Measurements from ENCODE around the gene TEX11. TPM values are rescaled to one million over a fixed set of nuclear protein-coding genes. Genes with fewer than 3 reads are reported as not detected.

Gene TEX11
- total RNA-seq (2022; extraction: Qiagen RNA extraction; ENCODE audit: low read depth) = not detected in 5 replicates

GRCh38 chrX:70908541-70908940 lies at the start of gene TEX11:
TSS of gene TEX11 (minus strand) at chrX:70908711. CDS start at chrX:70907789, 922 bp downstream.

Other genes starting within 250 kb of the TEX11 start
- not detected in 5 replicates for gene SLC7A3, start 22.4 kb upstream of the TEX11 start, total RNA-seq (2022; extraction: Qiagen RNA extraction; ENCODE audit: low read depth)
- 71.6 to 80.6 TPM (median 75.0 TPM) in 5 replicates for gene SNX12, start 159.6 kb upstream of the TEX11 start, total RNA-seq (2022; extraction: Qiagen RNA extraction; ENCODE audit: low read depth)
- gene FOXO4, start 187.1 kb upstream of the TEX11 start, total RNA-seq (2022; extraction: Qiagen RNA extraction; ENCODE audit: low read depth) = 0.87 to 2.2 TPM (median 1.3 TPM) in 5 replicates
- gene CXorf65, start 198.0 kb upstream of the TEX11 start, total RNA-seq (2022; extraction: Qiagen RNA extraction; ENCODE audit: low read depth) = not detected in 5 replicates
- 0.21 to 0.24 TPM (median 0.23 TPM) in 4 of 5 replicates, not detected in the other for gene IL2RG, start 202.9 kb upstream of the TEX11 start, total RNA-seq (2022; extraction: Qiagen RNA extraction; ENCODE audit: low read depth)
- 9.6 to 13.4 TPM (median 11.6 TPM) in 5 replicates for gene MED12, start 209.9 kb upstream of the TEX11 start, total RNA-seq (2022; extraction: Qiagen RNA extraction; ENCODE audit: low read depth)
- gene NLGN3, start 236.1 kb upstream of the TEX11 start, total RNA-seq (2022; extraction: Qiagen RNA extraction; ENCODE audit: low read depth) = 0.89 to 1.0 TPM (median 1.00 TPM) in 5 replicates

Data from A549 treated with RU486 at 1 μM for 4 hours (cell line).